Measurements from ENCODE around the gene CIBAR2.

Gene CIBAR2

GRCh38 chr16:85081765-85082164 lies 30.5 kb downstream of the CIBAR2 start:
- FAIRE-seq, result no peak

- no peak for FAIRE-seq
Measured at GRCh38 chr16:85081038-85081437, 31.2 kb downstream of the CIBAR2 start.

- no peak for FAIRE-seq
Measured at GRCh38 chr16:85079785-85080570, 32.3 kb downstream of the CIBAR2 start.

DNA sequence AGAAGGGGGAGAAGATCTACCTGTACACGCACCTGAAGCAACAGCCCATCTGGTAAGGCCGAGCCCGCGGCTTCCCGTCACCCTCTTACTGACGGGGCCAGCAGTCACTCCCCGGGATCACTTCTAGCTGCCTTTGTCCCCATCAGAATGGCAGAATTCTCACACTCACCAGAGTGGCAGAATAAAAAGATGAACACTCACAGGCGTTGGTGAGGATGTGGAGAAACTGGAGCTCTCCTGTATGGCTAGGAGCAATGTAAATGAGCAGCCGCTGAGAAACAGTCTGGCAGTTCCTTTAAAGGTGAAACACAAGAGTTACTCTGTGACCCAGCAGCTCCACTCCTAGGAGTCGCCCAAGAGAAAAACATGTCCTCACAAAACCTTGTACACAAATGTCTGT lies 33.3 kb downstream of the CIBAR2 start:
- no peak for FAIRE-seq

- no peak for FAIRE-seq
Measured at GRCh38 chr16:85078226-85078625, 34.0 kb downstream of the CIBAR2 start.

DNA sequence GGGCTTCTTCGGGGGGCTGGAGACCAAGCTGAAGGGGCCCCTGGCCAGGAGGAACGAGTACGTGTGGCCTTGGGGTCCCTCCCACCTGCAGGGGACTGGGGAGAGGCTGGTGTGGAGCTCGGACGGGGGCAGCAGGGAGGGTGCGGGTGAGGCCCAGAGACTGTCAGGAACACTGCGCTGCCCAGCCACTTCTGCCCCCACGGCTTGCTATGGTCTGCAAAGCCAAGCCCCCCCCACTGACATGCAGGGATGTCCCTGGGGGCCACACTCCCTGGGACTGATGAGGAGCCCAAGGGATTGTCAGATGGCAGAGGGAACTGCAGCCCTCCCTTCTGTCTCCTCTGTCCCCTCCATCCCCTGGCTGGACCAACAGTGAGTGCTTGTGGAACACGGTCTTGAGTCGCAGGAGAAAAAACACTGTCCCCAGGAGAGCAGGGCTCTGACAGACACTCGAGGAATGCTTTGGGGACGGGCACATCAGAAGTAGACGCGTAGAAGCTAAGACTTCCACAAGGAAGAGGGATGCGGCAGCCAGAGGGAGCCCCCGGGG lies 34.6 kb downstream of the CIBAR2 start:
- no peak for FAIRE-seq

DNA sequence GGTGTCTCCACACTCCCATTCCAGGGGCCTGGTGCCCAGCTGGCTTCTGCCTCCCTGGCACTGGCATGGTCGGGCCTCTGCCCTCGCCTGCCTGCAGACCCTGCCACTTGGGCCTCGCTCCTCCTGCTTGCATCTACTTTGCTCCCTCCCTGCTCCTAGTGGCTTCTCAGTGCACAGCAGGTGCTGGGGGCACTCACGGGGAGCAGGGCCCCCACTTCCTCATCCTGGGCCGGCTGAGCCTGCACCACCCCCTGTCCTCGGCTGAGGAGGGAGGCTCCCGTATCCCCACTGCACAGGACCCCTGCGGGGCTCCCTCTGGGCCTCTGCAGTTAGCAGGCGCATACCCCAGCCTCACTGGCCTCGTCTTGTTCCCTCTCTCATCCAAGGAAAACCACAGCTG lies 35.2 kb downstream of the CIBAR2 start:
- no peak for FAIRE-seq

GRCh38 chr16:85075236-85075924 lies 36.9 kb downstream of the CIBAR2 start:
- no peak for FAIRE-seq

DNA sequence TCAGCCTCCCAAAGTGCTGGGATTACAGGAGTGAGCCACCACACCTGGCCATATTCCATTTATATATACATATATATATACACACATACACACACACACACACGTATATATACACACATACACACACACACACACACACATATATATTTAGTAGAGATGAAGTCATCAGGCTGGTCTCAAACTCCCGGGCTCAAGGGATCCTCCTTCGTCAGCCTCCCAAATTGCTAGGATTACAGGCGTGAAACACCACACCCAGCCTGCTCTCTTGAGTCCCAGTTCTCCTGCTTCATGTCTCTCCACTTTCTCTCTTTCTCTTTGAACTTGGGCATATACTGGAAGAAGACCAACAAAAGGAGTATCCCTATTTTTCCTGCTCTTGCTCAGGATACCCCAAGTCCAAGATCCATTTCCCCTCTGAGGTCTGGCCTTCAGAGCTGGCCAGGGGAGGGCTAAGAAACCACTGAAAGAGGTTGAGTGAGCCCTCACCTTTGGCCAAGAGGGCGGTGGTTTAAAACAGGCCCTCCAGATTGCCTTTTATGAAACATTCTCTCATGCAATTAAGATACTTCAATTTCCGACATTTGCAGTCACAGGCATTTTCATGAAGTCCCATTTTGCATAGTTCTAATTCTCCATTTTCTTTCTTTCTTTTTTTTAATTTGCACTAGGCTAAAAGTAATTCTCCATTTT lies 37.9 kb downstream of the CIBAR2 start:
- no peak for FAIRE-seq

DNA sequence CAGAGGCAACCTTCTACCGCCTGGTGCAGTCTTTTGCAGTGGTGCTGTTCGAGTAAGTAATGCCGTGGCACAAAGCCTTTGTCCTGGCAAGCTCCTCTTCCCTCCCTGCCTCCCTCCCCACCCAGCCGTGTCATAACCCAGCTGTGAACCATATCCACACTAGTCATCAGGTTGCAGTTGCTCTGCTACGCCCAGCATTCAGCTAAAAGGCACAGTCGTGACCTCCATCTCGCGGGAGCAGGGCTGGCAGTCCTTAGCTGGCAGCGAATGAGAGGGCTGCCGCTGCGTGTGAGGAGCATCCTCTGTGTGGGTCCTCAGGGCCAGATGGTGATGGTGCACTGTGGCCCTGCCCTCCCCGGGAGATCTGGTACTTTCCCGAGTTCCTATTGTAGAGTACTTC lies 39.3 kb downstream of the CIBAR2 start:
- FAIRE-seq, result no peak

DNA sequence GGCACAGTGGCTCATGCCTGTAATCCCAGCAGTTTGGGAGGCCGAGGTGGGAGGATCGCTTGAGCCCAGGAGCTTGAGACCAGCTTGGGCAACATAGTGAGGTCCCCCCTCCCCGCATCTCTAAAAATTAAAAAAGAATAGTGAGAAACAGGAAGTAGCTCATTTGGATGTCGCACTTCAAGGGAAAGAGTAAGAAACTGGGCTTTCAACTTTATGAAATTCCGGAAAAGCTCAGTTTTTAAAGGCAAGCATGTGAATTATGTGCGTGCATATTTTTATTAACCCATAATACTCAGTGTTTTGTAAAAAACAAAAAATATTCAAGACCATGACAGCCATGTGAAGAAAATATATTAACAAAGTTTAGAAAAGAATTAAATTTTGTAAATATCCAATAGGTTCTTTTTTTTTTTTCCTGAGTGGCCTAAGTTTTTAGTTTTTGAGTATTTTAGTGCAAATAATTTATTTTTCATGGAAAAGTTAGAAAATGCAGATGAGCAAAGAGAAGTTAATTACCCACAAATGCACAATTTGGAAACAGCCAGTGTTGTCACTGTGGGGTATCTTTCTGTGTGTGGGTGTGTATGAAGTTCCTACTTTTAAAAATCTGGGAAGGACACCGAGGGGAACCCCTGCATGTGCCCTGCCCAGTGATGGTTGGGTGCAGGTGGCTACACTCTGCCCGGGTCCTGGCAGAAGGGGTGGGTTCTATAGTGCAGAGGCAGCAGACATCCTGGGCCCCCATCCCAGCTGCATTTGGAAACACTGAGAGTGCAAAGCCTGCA lies 40.0 kb downstream of the CIBAR2 start:
- no peak for FAIRE-seq

DNA sequence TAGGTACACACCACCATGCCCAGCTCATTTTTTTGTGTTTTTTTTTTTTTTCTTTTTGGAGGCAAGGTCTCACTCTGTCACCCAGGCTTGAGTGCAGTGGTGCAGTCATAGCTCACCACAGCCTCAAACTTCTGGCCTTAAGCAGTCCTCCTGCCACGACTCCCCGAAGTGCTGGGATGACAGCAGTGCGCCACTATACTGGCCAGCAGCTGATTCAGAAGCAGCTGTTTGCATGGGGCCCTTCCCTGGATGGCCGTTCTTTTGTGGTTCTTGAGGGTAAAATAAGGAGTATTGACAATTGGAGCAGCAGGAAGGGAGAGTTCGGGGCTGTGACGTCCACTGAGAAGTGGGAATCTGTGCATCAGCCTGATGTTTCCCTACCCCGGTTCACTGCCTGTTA lies 43.1 kb downstream of the CIBAR2 start:
- FAIRE-seq, result no peak

GRCh38 chr16:85068746-85069145 lies 43.5 kb downstream of the CIBAR2 start:
- no peak for FAIRE-seq

DNA sequence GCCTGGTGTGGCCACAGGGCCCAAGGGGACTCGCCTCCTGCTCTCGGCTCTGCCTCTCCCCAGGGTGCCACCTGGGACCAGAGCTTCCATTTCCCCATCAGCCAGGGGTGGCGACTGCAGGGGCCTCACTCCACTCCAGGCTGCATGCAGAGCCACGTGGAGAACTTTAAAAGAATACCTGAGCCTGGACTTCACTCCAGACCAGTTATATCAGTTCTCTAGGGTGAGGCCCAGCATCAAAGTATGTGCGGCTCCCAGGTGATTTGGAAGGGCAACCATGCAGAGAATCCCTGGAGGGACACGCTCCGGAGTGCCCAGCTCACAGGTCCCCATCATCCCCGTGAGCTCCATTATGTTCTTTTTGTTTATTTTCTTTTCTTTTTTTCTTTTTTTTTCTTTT lies 44.8 kb downstream of the CIBAR2 start:
- no peak for FAIRE-seq

DNA sequence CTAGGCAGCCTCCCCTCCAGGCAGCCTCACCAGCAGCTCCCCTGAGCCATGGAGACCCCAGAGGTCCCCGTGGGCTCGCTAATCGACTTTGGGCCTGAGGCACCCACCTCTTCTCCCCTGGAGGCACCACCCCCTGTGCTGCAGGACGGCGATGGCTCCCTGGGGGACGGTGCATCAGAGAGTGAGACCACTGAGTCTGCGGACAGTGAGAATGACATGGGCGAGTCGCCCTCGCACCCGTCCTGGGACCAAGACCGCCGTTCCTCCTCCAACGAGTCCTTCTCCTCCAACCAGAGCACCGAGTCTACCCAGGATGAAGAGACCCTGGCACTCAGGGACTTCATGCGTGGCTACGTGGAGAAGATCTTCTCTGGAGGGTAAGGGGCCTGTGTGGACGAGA lies 45.2 kb downstream of the CIBAR2 start:
- no peak for FAIRE-seq

DNA sequence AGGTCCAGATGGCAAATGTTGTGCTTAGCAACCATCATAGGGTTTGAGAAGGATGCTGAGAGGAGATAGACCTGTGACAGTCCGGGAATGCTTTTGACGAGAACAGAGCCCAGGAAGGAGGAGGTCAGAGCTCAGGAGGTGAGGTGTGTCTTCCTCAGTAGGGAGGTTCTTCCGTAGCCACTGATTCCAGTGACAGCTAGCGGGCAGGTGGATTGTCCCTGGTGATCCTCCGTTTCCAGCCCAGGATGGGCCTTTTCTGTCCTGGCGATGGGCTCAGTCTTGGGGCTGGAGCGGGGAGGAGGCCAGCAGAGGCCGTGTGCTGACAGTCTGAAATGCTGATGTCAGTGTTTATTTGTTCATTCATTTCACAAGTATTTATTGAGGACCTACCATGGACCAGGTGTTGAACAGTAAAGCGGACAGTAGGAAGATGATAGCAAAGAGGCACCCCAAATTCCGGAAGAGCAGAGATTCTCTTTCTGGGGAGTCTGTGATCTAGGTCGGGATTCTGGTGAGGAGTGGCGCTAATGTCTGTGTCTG lies 45.9 kb downstream of the CIBAR2 start:
- FAIRE-seq, result no peak

DNA sequence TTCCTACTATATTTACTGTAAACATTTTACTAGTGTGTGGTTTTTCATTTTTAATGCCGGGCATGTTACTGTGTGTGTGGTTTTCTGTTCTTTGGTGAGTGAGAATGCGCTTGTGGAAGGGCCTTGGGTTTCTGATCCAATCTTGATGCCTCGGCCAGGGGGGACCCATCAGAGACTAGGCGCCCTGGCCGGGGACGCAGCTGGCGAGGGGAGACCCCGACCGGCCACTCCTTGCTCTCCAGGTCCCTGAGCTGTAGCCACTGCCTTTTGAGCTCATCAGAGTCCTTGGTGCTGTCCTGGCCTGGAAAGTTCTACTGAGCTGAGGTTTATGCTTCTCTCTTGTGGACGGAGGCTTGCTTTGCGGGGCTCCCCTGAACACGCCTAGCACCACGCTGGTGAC lies 47.2 kb downstream of the CIBAR2 start:
- FAIRE-seq, result no peak

DNA sequence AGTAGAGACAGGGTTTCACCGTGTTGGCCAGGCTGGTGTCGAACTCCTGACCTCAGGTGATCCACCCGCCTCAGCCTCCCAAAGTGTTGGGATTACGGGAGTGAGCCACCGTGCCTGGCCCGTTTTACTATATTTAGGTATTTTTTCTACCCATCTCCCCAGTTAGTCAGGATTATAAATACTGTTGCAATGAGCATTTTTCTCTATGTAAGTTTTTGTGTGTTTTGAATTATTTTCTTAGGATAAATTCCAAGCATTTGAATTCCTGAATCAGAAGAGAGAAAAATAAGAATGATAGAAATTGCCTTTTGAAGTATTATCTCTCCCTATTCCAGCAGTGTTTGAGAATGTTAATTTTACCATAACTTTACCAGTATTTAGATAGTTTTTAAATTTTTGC lies 48.1 kb downstream of the CIBAR2 start:
- FAIRE-seq, result no peak

GRCh38 chr16:85062845-85063244 lies 49.4 kb downstream of the CIBAR2 start:
- FAIRE-seq, result no peak

- FAIRE-seq, result no peak
Measured at GRCh38 chr16:85062323-85062722, 49.9 kb downstream of the CIBAR2 start.

DNA sequence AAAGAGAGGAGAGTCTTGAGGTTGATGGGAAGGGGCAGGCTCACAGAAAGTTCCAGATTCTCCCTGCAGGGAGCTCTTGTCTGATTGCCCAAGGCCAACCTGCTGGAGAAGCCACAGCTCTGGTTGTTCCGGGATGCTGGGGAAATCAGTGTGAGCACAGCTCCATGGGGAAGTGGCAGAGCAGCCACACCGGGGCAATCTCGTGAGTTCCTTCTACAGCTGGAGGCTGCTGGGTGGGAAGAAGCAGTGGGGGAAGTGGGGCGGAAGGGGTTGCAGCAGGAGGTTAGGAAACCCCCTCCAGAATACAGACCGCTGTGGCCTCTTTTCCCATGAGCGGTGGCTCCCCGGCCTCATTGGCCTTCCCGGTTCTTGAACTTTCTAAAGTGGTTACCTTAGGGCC lies 50.7 kb downstream of the CIBAR2 start:
- no peak for FAIRE-seq

DNA sequence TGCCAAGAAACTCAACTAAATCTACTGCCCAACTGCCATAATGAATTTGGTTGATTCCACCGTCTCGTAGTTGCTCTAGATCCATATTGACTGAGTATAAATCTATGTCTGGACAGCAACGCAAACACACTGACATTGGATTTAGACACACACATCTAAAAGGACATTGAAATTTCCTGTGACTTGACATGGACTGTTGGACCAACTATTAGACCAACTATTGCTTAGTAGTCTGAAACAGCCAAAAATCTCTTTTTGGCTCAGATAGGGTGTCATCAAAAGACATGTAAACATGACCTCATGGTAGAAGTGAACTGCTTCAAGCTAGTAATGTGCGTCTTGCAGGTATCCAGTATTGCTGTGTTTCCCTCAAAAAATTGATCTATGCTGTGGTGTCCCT lies 53.4 kb downstream of the CIBAR2 start:
- no peak for FAIRE-seq

- FAIRE-seq, result no peak
Measured at GRCh38 chr16:85057948-85058347, 54.3 kb downstream of the CIBAR2 start.

Data from A204.1 (cell line).